Hepatocyte (in vitro differentiated cells): ENCODE data around the gene NUCB1.

Experiments used
- EZH2 ChIP-seq: fragments of 200-600 bp; sonication (generic); IDR thresholded peaks from 2 replicates; pipeline ENCODE4 v1.6.1; 2016; ENCODE audit warnings: antibody characterized with exemption, mild to moderate bottlenecking, borderline replicate concordance
- EZH2phosphoT487 ChIP-seq: fragments of 200-600 bp; sonication (generic); IDR thresholded peaks from one replicate; pipeline ENCODE4 v1.6.1; 2018; ENCODE audit warnings: antibody characterized with exemption, mild to moderate bottlenecking, low read depth, moderate library complexity; ENCODE audit not compliant: unreplicated experiment, severe bottlenecking
- TF ChIP-seq, protein P1 (sequence below): fragments of 200-600 bp; sonication (generic); IDR thresholded peaks from 2 replicates; pipeline ENCODE4 v1.5.1; 2016; ENCODE audit warnings: antibody characterized with exemption, mild to moderate bottlenecking; ENCODE audit not compliant: poor library complexity

DNA sequence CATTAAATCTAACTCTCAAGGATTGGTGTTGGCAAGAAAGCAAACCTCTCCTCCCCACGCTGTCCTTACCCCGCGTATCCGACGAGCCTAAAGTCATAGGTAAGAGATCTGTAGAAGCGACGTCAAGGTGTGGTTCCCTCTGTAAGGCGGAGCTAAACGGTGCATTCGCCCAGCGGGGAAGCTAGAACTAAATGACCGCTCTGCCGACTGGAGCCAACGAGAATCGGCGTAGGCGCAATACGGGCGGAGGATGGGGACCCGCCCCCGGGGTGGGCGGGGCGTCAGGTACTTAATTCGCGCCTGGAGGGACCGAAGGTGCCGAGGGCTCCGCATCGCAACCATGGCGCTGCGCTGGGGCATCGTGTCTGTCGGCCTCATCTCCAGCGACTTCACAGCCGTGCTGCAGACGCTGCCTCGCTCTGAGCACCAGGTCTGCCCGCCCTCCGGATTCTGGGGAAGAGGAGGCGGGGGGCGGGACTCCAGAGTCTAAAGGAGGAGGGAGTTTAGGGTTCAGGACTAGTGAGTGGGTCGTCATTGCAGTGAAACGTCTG lies 33.3 kb downstream of the NUCB1 start, which contains the start of gene DHDH:
- TF ChIP-seq, protein P1, sequence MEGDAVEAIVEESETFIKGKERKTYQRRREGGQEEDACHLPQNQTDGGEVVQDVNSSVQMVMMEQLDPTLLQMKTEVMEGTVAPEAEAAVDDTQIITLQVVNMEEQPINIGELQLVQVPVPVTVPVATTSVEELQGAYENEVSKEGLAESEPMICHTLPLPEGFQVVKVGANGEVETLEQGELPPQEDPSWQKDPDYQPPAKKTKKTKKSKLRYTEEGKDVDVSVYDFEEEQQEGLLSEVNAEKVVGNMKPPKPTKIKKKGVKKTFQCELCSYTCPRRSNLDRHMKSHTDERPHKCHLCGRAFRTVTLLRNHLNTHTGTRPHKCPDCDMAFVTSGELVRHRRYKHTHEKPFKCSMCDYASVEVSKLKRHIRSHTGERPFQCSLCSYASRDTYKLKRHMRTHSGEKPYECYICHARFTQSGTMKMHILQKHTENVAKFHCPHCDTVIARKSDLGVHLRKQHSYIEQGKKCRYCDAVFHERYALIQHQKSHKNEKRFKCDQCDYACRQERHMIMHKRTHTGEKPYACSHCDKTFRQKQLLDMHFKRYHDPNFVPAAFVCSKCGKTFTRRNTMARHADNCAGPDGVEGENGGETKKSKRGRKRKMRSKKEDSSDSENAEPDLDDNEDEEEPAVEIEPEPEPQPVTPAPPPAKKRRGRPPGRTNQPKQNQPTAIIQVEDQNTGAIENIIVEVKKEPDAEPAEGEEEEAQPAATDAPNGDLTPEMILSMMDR: no peak
- TF ChIP-seq EZH2phosphoT487 (no peak), EZH2 (no peak)
